ENCODE measurements around the gene CDH16.

The CDH16 gene

DNA sequence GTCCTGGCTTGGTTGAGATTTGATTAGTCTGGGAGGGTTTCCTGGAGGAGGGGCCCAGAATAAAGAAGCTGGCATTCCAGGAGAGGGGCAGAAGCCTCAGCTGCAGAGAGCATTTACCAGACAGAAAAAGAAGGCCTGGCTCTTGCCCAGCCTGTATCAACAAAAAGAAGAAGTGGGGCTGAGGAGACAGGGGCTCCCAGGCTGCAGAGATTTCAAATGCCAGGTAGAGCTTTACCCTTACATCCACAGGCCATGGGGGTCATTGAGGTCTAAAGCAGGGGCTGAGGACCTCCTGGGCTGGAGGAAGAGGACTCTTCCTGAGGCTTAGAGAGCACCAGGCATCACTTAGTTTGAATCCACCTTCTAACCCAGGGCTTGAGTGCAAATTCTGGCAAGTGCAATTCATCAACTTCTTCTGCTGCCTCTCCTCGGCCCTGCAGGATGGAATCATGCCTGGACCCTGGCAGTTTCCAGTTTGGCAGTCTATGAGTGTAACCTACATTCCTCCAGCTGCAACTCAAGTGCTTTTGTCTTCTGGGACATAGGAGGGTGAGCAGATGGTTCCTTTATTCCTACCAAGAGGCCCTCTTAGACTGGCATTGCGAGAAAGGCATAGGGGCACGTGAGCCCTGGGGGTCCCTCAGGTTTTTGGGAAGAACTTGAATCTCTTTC, 59.2 kb downstream of the CDH16 start:
- TF ChIP-seq ZNF223 (tag by site-specific recombination; IDR thresholded peaks at IDR 0.05): no peak
- no peak for TF ChIP-seq ZFHX2 (tag by site-specific recombination; conservative IDR thresholded peaks at IDR 0.05)
- TF ChIP-seq ZNF335 (tag by site-specific recombination; conservative IDR thresholded peaks at IDR 0.05): 0 out of 2 replicates have a peak, but pooled peaks have one; percentile 10
- no peak for TF ChIP-seq ZNF560 (tag by site-specific recombination; IDR thresholded peaks at IDR 0.05; ENCODE audit: borderline replicate concordance)
- no peak for TF ChIP-seq ZNF146 (tag by site-specific recombination; IDR thresholded peaks at IDR 0.05)
- TF ChIP-seq ZNF664 (tag by site-specific recombination; IDR thresholded peaks at IDR 0.05): no peak
- H3K4me1 ChIP-seq (ENCODE audit: control insufficient read depth, insufficient read depth, low read length): no peaks in the 10 kb centered on the region
- H3K9me3 ChIP-seq (ENCODE audit: control insufficient read depth, insufficient read depth, low read depth, low read length): no peaks in the 10 kb centered on the region
- ChIA-PET POLR2A (no interaction called here), CTCF (interaction anchor here (1.0 to 2.3 kb wide), 3 partner anchors 9 to 29 kb away, joined by 5 to 27 read pairs (median 6); partner anchors contain the start of gene NAE1)
- H3K4me3 ChIP-seq (ENCODE audit: low read depth, low read length): no peak overlapping the region
- H3K36me3 ChIP-seq (ENCODE audit: control insufficient read depth in 2 of 2, insufficient read depth in 1 of 2, low read length in 2 of 2): no peaks in the 10 kb centered on the region
- H3K27ac ChIP-seq (ENCODE audit: extremely low read depth, low read depth, low read length): no peak overlapping the region

DNA sequence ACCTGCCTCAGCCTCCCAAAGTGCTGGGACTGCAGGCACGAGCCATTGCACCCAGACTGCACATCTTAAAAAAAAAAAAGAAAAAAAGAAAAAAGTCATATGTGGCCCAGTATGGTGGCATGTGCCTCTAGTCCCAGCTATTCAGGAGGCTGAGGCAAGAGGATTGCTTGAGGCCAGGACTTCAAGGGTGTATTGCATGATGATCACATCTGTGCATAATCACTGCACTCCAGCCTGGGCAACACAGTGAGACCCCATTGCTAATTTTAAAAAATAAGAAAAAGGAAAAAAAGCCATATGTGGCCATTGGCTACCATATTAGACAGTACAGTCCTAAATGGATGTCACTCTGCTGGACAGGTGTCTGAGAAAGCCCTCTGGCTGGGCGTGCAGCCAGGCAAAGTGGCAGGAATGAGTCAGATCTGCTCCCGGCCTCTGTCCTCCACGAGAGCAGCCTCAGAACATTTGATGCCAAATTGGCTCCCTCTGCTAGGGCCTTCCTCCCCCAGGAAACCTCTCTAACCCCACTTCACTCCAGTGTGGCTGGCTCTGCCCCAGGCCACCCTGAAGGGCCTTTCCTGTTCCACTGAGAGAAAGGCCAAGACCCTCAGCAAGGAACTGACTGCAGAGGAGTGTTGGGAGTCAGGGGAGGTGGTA, 59.8 kb downstream of the CDH16 start:
- no peak for TF ChIP-seq ZNF266 (tag by site-specific recombination; IDR thresholded peaks at IDR 0.05; ENCODE audit: low read depth)
- TF ChIP-seq ZNF692 (tag by site-specific recombination; IDR thresholded peaks at IDR 0.05): 0 out of 2 replicates have a peak, but pooled peaks have one; percentile 27
- TF ChIP-seq, protein P1, sequence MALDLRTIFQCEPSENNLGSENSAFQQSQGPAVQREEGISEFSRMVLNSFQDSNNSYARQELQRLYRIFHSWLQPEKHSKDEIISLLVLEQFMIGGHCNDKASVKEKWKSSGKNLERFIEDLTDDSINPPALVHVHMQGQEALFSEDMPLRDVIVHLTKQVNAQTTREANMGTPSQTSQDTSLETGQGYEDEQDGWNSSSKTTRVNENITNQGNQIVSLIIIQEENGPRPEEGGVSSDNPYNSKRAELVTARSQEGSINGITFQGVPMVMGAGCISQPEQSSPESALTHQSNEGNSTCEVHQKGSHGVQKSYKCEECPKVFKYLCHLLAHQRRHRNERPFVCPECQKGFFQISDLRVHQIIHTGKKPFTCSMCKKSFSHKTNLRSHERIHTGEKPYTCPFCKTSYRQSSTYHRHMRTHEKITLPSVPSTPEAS (tag by site-specific recombination; IDR thresholded peaks at IDR 0.05): no peak
- peak; percentile 54; the same call in 1 of the 2 replicates for TF ChIP-seq ZNF660 (tag by site-specific recombination; IDR thresholded peaks at IDR 0.05)
- TF ChIP-seq ZIC2 (tag by site-specific recombination; IDR thresholded peaks at IDR 0.05): peak; percentile 41; the same call in 1 of the 2 replicates
- peak; percentile 63 for TF ChIP-seq GLIS1 (tag by site-specific recombination; IDR thresholded peaks at IDR 0.05)
- TF ChIP-seq ZNF37A (tag by site-specific recombination; IDR thresholded peaks at IDR 0.05): no peak
- peak; percentile 80 for TF ChIP-seq ZNF398 (tag by site-specific recombination; IDR thresholded peaks at IDR 0.05)
- no peak for TF ChIP-seq ZNF184 (tag by site-specific recombination; IDR thresholded peaks at IDR 0.05)
- TF ChIP-seq ZSCAN18 (tag by site-specific recombination; IDR thresholded peaks at IDR 0.05): no peak
- TF ChIP-seq ZNF121 (tag by site-specific recombination; IDR thresholded peaks at IDR 0.05): peak; percentile 88
- TF ChIP-seq ZNF335 (tag by site-specific recombination; conservative IDR thresholded peaks at IDR 0.05): peak; percentile 51
- TF ChIP-seq PRDM4 (tag by site-specific recombination; IDR thresholded peaks at IDR 0.05): no peak
- no peak overlapping the region for H3K27ac ChIP-seq (ENCODE audit: extremely low read depth, low read depth, low read length)
- ChIA-PET CTCF (interaction anchor here (1.0 to 2.3 kb wide), 2 partner anchors 9 to 29 kb away, joined by 6 to 27 read pairs; partner anchors contain the start of gene NAE1), POLR2A (no interaction called here)
- H3K9me3 ChIP-seq (ENCODE audit: control insufficient read depth, insufficient read depth, low read depth, low read length): no peaks in the 10 kb centered on the region
- no peaks in the 10 kb centered on the region for H3K4me1 ChIP-seq (ENCODE audit: control insufficient read depth, insufficient read depth, low read length)
- H3K4me3 ChIP-seq (ENCODE audit: low read depth, low read length): no peak overlapping the region
- no peaks in the 10 kb centered on the region for H3K36me3 ChIP-seq (ENCODE audit: control insufficient read depth in 2 of 2, insufficient read depth in 1 of 2, low read length in 2 of 2)

Data from HEK293 (cell line).